HEK293T (cell line): ENCODE results near the gene SNTG2.

Experiments
- ARNT ChIP-seq: fragments of 450-650 bp; IDR thresholded peaks from 2 replicates; pipeline ENCODE4 v1.6.1; 2017; ENCODE audit warnings: mild to moderate bottlenecking
- BHLHE40 ChIP-seq: fragments of 450-650 bp; IDR thresholded peaks from 2 replicates; pipeline ENCODE4 v1.6.1; 2016; ENCODE audit warnings: mild to moderate bottlenecking, moderate library complexity, borderline replicate concordance
- ELF4 ChIP-seq: fragments of 450-650 bp; IDR thresholded peaks from 2 replicates; pipeline ENCODE4 v1.6.1; 2017; ENCODE audit warnings: antibody characterized with exemption
- FOXM1 ChIP-seq: fragments of 450-650 bp; IDR thresholded peaks from 2 replicates; pipeline ENCODE4 v1.6.1; 2017; ENCODE audit warnings: mild to moderate bottlenecking, borderline replicate concordance
- LEF1 ChIP-seq: fragments of 450-650 bp; IDR thresholded peaks from 2 replicates; pipeline ENCODE4 v1.6.1; 2017; ENCODE audit warnings: mild to moderate bottlenecking, borderline replicate concordance
- PKNOX1 ChIP-seq: fragments of 450-650 bp; IDR thresholded peaks from 2 replicates; pipeline ENCODE4 v1.6.1; 2016
- SUZ12 ChIP-seq: fragments of 450-650 bp; IDR thresholded peaks from 2 replicates; pipeline ENCODE4 v1.6.1; 2016; ENCODE audit warnings: mild to moderate bottlenecking
- TARDBP ChIP-seq: fragments of 450-650 bp; IDR thresholded peaks from 2 replicates; pipeline ENCODE4 v1.6.1; 2016
- ZNF384 ChIP-seq: fragments of 450-650 bp; IDR thresholded peaks from 2 replicates; pipeline ENCODE4 v1.6.1; 2016

GRCh38 chr2:943461-943797 is 7.2 kb upstream of the SNTG2 start:
- TF ChIP-seq FOXM1 (no peak), ARNT (no peak), LEF1 (no peak), TARDBP (no peak), ELF4 (no peak), ZNF384 (no peak), SUZ12 (no peak), PKNOX1 (no peak), BHLHE40 (no peak)
